KMS-11 (cell line): ENCODE results near the gene C16orf89.

Experiments
- H2AFZ ChIP-seq: fragments of 200-600 bp; sonication (generic); 2 replicates; pipeline ENCODE4 v1.6.1; 2016; ENCODE audit warnings: antibody characterized with exemption, mixed run types, low read depth
- H3K27ac ChIP-seq: fragments of 200-600 bp; sonication (generic); 2 replicates; pipeline ENCODE4 v1.6.1; 2016; ENCODE audit warnings: mild to moderate bottlenecking, mixed run types
- H3K27me3 ChIP-seq: fragments of 200-600 bp; sonication (generic); 2 replicates; pipeline ENCODE4 v1.6.1; 2017; ENCODE audit warnings: mild to moderate bottlenecking, low read depth, mixed run types, moderate library complexity; ENCODE audit not compliant: insufficient read depth
- H3K36me3 ChIP-seq: fragments of 200-600 bp; sonication (generic); 2 replicates; pipeline ENCODE4 v1.6.1; 2017; ENCODE audit warnings: mild to moderate bottlenecking, mixed run types; ENCODE audit not compliant: insufficient read depth
- H3K4me1 ChIP-seq: fragments of 200-600 bp; sonication (generic); 2 replicates; pipeline ENCODE4 v1.6.1; 2016; ENCODE audit warnings: mild to moderate bottlenecking, low read depth, mixed run types; ENCODE audit not compliant: poor library complexity, severe bottlenecking
- H3K4me2 ChIP-seq: fragments of 200-600 bp; sonication (generic); 2 replicates; pipeline ENCODE4 v1.7.0; 2016; ENCODE audit warnings: mild to moderate bottlenecking, mixed run types
- H3K4me3 ChIP-seq: fragments of 200-600 bp; sonication (generic); IDR thresholded peaks from 2 replicates; pipeline ENCODE4 v1.6.1; 2017; ENCODE audit warnings: low read depth, low read length, mixed read lengths; ENCODE audit not compliant: insufficient read depth
- H3K79me2 ChIP-seq: fragments of 200-600 bp; sonication (generic); 2 replicates; pipeline ENCODE4 v1.6.1; 2016; ENCODE audit warnings: low read depth, mixed run types; ENCODE audit not compliant: insufficient read depth
- H3K9ac ChIP-seq: fragments of 200-600 bp; sonication (generic); 2 replicates; pipeline ENCODE4 v1.6.1; 2016; ENCODE audit warnings: mild to moderate bottlenecking, mixed run types
- H4K20me1 ChIP-seq: fragments of 200-600 bp; sonication (generic); 2 replicates; pipeline ENCODE4 v1.6.1; 2016; ENCODE audit warnings: mild to moderate bottlenecking, mixed run types; ENCODE audit not compliant: insufficient read depth
- TF ChIP-seq, protein P1 (sequence below): fragments of 200-600 bp; sonication (generic); conservative IDR thresholded peaks from 2 replicates; pipeline ENCODE4 v1.6.1; 2017; ENCODE audit warnings: low read depth, mild to moderate bottlenecking, antibody characterized with exemption, low read length, moderate library complexity, mixed read lengths

The C16orf89 gene

DNA sequence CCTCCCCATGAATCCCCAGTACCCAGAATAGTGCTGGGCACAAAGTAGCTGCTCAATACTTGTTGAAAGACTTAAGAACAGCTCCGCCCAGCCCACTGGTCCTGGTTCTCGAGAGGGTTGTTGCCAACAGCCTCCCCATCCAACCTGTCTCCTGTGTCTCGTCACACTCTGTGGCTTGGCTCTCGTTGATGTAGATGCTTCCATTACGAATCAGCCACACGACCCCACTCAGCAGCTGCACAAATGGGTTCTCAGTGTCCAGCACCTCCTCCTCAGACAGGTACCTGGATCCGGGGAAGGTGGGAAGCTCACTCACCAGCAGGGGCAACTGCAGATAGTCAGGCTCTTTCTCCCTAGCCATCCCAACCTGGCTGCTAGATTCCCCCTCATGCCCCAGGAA lies 34.2 kb downstream of the C16orf89 start:
- TF ChIP-seq, protein P1, sequence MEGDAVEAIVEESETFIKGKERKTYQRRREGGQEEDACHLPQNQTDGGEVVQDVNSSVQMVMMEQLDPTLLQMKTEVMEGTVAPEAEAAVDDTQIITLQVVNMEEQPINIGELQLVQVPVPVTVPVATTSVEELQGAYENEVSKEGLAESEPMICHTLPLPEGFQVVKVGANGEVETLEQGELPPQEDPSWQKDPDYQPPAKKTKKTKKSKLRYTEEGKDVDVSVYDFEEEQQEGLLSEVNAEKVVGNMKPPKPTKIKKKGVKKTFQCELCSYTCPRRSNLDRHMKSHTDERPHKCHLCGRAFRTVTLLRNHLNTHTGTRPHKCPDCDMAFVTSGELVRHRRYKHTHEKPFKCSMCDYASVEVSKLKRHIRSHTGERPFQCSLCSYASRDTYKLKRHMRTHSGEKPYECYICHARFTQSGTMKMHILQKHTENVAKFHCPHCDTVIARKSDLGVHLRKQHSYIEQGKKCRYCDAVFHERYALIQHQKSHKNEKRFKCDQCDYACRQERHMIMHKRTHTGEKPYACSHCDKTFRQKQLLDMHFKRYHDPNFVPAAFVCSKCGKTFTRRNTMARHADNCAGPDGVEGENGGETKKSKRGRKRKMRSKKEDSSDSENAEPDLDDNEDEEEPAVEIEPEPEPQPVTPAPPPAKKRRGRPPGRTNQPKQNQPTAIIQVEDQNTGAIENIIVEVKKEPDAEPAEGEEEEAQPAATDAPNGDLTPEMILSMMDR, result no peak
- H3K27ac ChIP-seq, result no peak overlapping the region
- no peaks in the 10 kb centered on the region for H3K79me2 ChIP-seq
- no peak overlapping the region for H3K4me2 ChIP-seq
- no peaks in the 10 kb centered on the region for H3K36me3 ChIP-seq
- H3K9ac ChIP-seq, result no peak overlapping the region
- H4K20me1 ChIP-seq, result no peaks in the 10 kb centered on the region
- H2AFZ ChIP-seq, result no peak overlapping the region
- peaks cover 20% of the 10 kb centered on the region for H3K4me1 ChIP-seq
- H3K4me3 ChIP-seq, result no peak overlapping the region
- no peaks in the 10 kb centered on the region for H3K27me3 ChIP-seq

DNA sequence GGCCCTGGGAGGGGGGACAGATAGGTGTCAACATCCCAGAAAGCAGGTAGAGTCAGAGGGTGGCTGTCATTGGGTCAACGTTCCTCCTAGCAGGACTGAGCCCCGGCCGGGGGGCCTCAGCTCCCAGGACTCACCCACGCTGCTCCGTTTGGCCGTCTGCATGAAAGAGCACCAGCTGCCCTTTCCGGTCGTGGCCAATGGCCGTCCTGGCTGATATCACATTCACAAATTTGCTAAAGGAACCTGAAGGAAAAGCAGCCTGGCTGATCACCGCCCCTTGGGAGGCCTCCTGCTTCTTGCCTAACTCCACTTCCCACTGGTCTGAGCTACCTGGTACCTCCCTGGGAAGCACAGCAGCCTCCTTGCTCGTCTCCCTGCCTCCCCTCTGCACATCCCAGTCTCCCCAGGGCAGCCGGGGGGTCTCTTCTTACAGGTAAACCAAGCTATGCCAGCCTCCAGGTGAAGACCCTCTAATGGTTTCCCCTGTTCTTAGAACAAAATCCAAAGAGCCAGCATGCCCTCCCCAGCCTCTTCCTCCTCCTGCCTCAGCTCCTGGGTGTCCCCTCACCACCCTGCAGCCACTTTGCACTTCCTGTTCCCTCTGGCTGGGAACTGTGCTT lies 35.4 kb downstream of the C16orf89 start:
- Histone ChIP-seq H3K4me2 (no peak overlapping the region), H3K9ac (no peak overlapping the region), H3K27ac (no peak overlapping the region)

DNA sequence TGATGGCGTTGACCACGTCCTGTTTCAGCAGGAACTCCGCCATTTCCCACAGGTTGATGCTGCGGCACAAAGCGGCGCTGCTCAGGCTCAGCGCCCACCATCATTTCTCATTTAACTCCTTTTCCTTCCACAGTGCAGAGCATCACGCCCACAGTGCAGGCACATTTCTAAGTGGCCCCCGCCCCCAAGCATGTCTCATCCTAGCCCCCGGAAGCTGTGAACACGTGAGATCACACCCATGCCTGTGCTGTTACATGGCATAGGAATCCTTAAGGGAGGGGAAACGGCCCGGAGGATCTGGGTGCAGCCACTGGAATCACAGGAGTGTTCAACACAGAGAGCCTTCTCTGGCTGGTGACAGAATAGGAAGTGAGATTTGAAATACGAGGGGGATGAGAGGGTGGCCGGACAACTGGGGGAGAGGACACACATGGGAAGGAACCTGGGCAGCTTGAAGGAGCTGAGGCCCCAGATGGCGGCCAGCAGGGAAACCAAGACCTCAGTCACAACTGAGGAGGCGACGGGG lies 36.7 kb downstream of the C16orf89 start:
- Histone ChIP-seq H2AFZ (no peak overlapping the region), H3K4me2 (no peak overlapping the region), H3K4me3 (no peak overlapping the region), H4K20me1 (no peaks in the 10 kb centered on the region), H3K27me3 (no peaks in the 10 kb centered on the region), H3K9ac (no peak overlapping the region), H3K79me2 (no peaks in the 10 kb centered on the region), H3K4me1 (peaks cover 7% of the 10 kb centered on the region), H3K27ac (no peak overlapping the region), H3K36me3 (no peaks in the 10 kb centered on the region)
- TF ChIP-seq, protein P1, result no peak

More for the DNA sequence above, 35.4 kb downstream of the C16orf89 start:
- H4K20me1 ChIP-seq, result no peaks in the 10 kb centered on the region
- H3K79me2 ChIP-seq, result no peaks in the 10 kb centered on the region
- no peaks in the 10 kb centered on the region for H3K27me3 ChIP-seq
- H3K4me1 ChIP-seq, result peaks cover 15% of the 10 kb centered on the region
- TF ChIP-seq, protein P1, result no peak
- H2AFZ ChIP-seq, result no peak overlapping the region
- H3K36me3 ChIP-seq, result no peaks in the 10 kb centered on the region
- H3K4me3 ChIP-seq, result no peak overlapping the region

DNA sequence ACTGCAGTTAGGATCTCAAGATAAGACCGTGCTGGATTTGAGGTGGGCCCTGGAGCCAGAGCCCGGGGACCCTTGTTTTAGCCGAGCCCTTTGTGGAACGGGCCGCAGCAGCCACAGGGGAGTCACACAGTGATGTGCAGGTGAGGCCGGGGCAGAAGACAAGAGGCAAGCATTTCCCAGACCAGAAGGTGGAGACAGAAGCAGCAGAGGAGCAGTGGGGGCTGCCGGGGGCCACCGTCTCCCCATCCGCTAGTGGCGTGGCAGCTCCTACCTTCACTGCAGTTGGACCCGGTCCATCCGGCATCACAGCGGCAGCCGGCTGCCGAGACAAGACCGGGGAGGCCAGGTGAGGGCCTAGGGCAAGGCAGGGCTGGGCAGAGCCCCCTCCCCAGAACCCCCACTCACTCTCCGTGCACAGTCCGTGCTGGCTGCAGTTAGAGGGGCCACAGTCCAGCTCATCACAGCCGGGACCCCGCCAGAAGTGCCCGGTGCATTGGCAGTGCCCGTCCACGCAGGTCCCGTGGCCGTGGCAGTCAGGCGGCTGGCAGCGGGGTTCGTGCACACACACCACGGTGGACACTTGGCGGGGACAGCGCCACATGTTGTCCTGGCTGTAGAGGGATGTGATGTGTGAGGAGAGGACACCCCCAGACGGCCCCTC lies 38.1 kb downstream of the C16orf89 start:
- Histone ChIP-seq H3K9ac (no peak overlapping the region), H2AFZ (no peak overlapping the region), H4K20me1 (no peaks in the 10 kb centered on the region), H3K79me2 (no peaks in the 10 kb centered on the region), H3K36me3 (no peaks in the 10 kb centered on the region), H3K4me1 (peaks cover 2% of the 10 kb centered on the region), H3K4me2 (no peak overlapping the region), H3K27ac (no peak overlapping the region), H3K27me3 (no peaks in the 10 kb centered on the region), H3K4me3 (no peak overlapping the region)
- TF ChIP-seq, protein P1, result no peak
